ENCODE measurements around the gene KPNA4. TPM values are rescaled to one million over a fixed set of nuclear protein-coding genes. Genes with fewer than 3 reads are reported as not detected.

Gene KPNA4
- total and polyA plus RNA-seq, 2 donors (not counting 3 experiments of a cell fraction or from before 2014, with no cell fraction given): 12.2 to 70.1 TPM

GRCh38 chr3:160587105-160587504 is 21.7 kb upstream of the KPNA4 start:
- FAIRE-seq: no peak
- POLR2A ChIA-PET: no interaction called here
- no TSS peak for BruUV-seq (replicated peaks)

More at GRCh38 chr3:160587105-160587504, 21.7 kb upstream of the KPNA4 start:
- H3K9me1 ChIP-seq (replicated peaks; ENCODE audit: control insufficient read depth, extremely low read depth, insufficient read depth, low read length): no peaks in the 10 kb centered on the region
- no peak for DNase-seq (ENCODE audit: low read depth, low spot score)
- H3K27ac ChIP-seq (ENCODE audit: insufficient read depth, low read depth, low read length): no peak overlapping the region
- no peak overlapping the region for H3K4me3 ChIP-seq (replicated peaks in 1 of 3; ENCODE audit: insufficient read depth in 1 of 3, low read depth in 1 of 3, low read length in 3 of 3)
- no peak for TF ChIP-seq JUN (IDR thresholded peaks at IDR 0.05; ENCODE audit: borderline replicate concordance, insufficient read depth, insufficient read length, low read depth)
- TF ChIP-seq MAX (IDR thresholded peaks at IDR 0.05; ENCODE audit: insufficient read depth, insufficient read length): no peak
- TF ChIP-seq EZH2 (IDR thresholded peaks at IDR 0.05; ENCODE audit: borderline replicate concordance, low read depth, low read length, severe bottlenecking): no peak
- TF ChIP-seq POLR2AphosphoS5 (IDR thresholded peaks at IDR 0.05; ENCODE audit: insufficient read depth, low read depth, low read length): no peak
- TF ChIP-seq POLR2A (IDR thresholded peaks at IDR 0.05; ENCODE audit: low read depth, low read length): no peak
- no peak for TF ChIP-seq FOS (IDR thresholded peaks at IDR 0.05; ENCODE audit: borderline replicate concordance, insufficient read depth, low read length)
- no peak for TF ChIP-seq MYC (IDR thresholded peaks at IDR 0.05; ENCODE audit: low read depth, low read length)
- TF ChIP-seq CTCF (IDR thresholded peaks at IDR 0.05; ENCODE audit: extremely low read depth in 1 of 2, insufficient read depth in 1 of 2, low read depth in 1 of 2, low read length in 2 of 2): no peak
- no peak for TF ChIP-seq GATA2 (IDR thresholded peaks at IDR 0.05; ENCODE audit: insufficient read depth, insufficient read length, low read depth, low read length)
- no peaks in the 10 kb centered on the region for H3K36me3 ChIP-seq (ENCODE audit: control insufficient read depth in 2 of 2, extremely low read depth in 1 of 2, insufficient read depth in 2 of 2, low read length in 2 of 2)
- no peak overlapping the region for H2AFZ ChIP-seq (ENCODE audit: low read depth, low read length)
- dilution Hi-C loops (cut with MboI; ENCODE audit: extremely low pct_ligation_motif_present, low sequenced_read_pairs) (no loop called here), intact Hi-C loops (cut with micrococcal nuclease) (no loop called here)
- no peaks in the 10 kb centered on the region for H4K20me1 ChIP-seq (replicated peaks; ENCODE audit: control insufficient read depth, extremely low read depth, insufficient read depth, low read length)
- no peak overlapping the region for H3K9ac ChIP-seq (replicated peaks; ENCODE audit: extremely low read depth, insufficient read depth, low read length)
- H3K4me2 ChIP-seq (ENCODE audit: insufficient read depth, low read length): no peak overlapping the region
- H3K4me1 ChIP-seq (ENCODE audit: control insufficient read depth, extremely low read depth, insufficient read depth, low read length): no peaks in the 10 kb centered on the region
- H3K9me3 ChIP-seq (replicated peaks; ENCODE audit: control insufficient read depth, insufficient read depth, low read length): no peaks in the 10 kb centered on the region
- H3K79me2 ChIP-seq (ENCODE audit: control insufficient read depth, insufficient read depth, low read length): no peaks in the 10 kb centered on the region
- H3K27me3 ChIP-seq (ENCODE audit: control insufficient read depth in 2 of 2, insufficient read depth in 2 of 2, low read length in 2 of 2): peaks cover 3 to 6% of the 10 kb centered on the region in 2 experiments
- CTCF ChIA-PET: no interaction called here
